Endothelial cell of umbilical vein (primary cell): ENCODE results near the gene WDR74. TPM values are rescaled to one million over a fixed set of nuclear protein-coding genes. Genes with fewer than 3 reads are reported as not detected.

Experiments used
- BruUV-seq: library from RNA; stranded (reverse); fragments of 400-500 nt; replicated peaks from 2 replicates; lab custom pipeline; 2021; lab: Mats Ljungman, UMichigan
- CTCF ChIA-PET: fragments of 300-600, 350-600 bp; sonication (Branson Sonifier 250); formaldehyde crosslinking; loops from one replicate; lab custom pipeline; 2021; ENCODE audit warnings: antibody characterized with exemption, inconsistent platforms; lab: Charles Lee
- POLR2A ChIA-PET: fragments of 300-600, 350-600 bp; sonication (Branson Sonifier 250); formaldehyde crosslinking; loops from one replicate; lab custom pipeline; 2021; ENCODE audit warnings: antibody characterized with exemption, inconsistent platforms; lab: Charles Lee
- DNase-seq: peaks from one replicate; pipeline ENCODE4 v3.0.0-alpha.2; 2011; ENCODE audit warnings: low read depth, low spot score
- FAIRE-seq: peaks from 2 replicates; lab custom pipeline; 2011; peaks lifted over from hg19 to GRCh38; lab: Jason Lieb, UNC
- H2AFZ ChIP-seq: 2 replicates; pipeline ENCODE4 v1.6.0; 2012; ENCODE audit warnings: low read depth, low read length, control low read depth, inconsistent platforms
- H3K27ac ChIP-seq: 2 replicates; pipeline ENCODE4 v1.5.1; 2011; ENCODE audit warnings: low read depth, mild to moderate bottlenecking, control low read depth, low read length, moderate library complexity; ENCODE audit not compliant: insufficient read depth
- H3K27me3 ChIP-seq, 2 experiments: 2 replicates each; pipeline versions ENCODE4 v1.6.0 to v1.6.1; 2011; ENCODE audit warnings: low read length in 2 of 2, mixed read lengths in 1 of 2; ENCODE audit not compliant: control insufficient read depth in 2 of 2, insufficient read depth in 2 of 2
- H3K36me3 ChIP-seq, 2 experiments: 2 replicates in 1 of 2; 3 replicates in 1 of 2; pipeline ENCODE4 v1.5.1; 2011; ENCODE audit warnings: low read length in 2 of 2, mild to moderate bottlenecking in 1 of 2, moderate library complexity in 1 of 2; ENCODE audit not compliant: control insufficient read depth in 2 of 2, insufficient read depth in 2 of 2; ENCODE audit errors: extremely low read depth in 1 of 2
- H3K4me1 ChIP-seq: 3 replicates; pipeline ENCODE4 v1.5.1; 2011; ENCODE audit warnings: mild to moderate bottlenecking, low read length; ENCODE audit not compliant: control insufficient read depth, insufficient read depth; ENCODE audit errors: extremely low read depth
- H3K4me2 ChIP-seq: 2 replicates; pipeline ENCODE4 v1.6.1; 2011; ENCODE audit warnings: low read length, control low read depth, mixed read lengths; ENCODE audit not compliant: insufficient read depth
- H3K4me3 ChIP-seq, 3 experiments: fragments of 200-600 bp in 1 of 3; sonication (generic), shearing (Covaris generic) in 1 of 3; replicated peaks in 1 of 3; 2 replicates each; pipeline ENCODE4 v1.5.1; 2011 to 2016; ENCODE audit warnings: control low read depth in 3 of 3, low read length in 3 of 3, mild to moderate bottlenecking in 2 of 3, inconsistent platforms in 1 of 3, low read depth in 1 of 3, moderate library complexity in 1 of 3; ENCODE audit not compliant: insufficient read depth in 1 of 3
- H3K79me2 ChIP-seq: 2 replicates; pipeline ENCODE4 v1.6.0; 2012; ENCODE audit warnings: low read length, inconsistent platforms; ENCODE audit not compliant: control insufficient read depth, insufficient read depth
- H3K9ac ChIP-seq: replicated peaks from 2 replicates; pipeline ENCODE3; 2011; ENCODE audit warnings: low read length, control low read depth; ENCODE audit not compliant: insufficient read depth; ENCODE audit errors: extremely low read depth
- H3K9me1 ChIP-seq: replicated peaks from 3 replicates; pipeline ENCODE4 v1.6.0; 2011; ENCODE audit warnings: mild to moderate bottlenecking, low read length; ENCODE audit not compliant: control insufficient read depth, insufficient read depth; ENCODE audit errors: extremely low read depth
- H3K9me3 ChIP-seq: replicated peaks from 2 replicates; pipeline ENCODE4 v1.5.1; 2012; ENCODE audit warnings: low read length, inconsistent platforms; ENCODE audit not compliant: control insufficient read depth, insufficient read depth
- H4K20me1 ChIP-seq: replicated peaks from 2 replicates; pipeline ENCODE3; 2011; ENCODE audit warnings: mild to moderate bottlenecking, low read length; ENCODE audit not compliant: control insufficient read depth, insufficient read depth; ENCODE audit errors: extremely low read depth
- FOS ChIP-seq: IDR thresholded peaks from 2 replicates; pipeline ENCODE4 v1.6.1; 2011; ENCODE audit warnings: mild to moderate bottlenecking, low read length, moderate library complexity, borderline replicate concordance; ENCODE audit not compliant: insufficient read depth
- GATA2 ChIP-seq: IDR thresholded peaks from 2 replicates; pipeline ENCODE4 v1.7.0; 2011; ENCODE audit warnings: low read depth, mild to moderate bottlenecking, moderate library complexity, mixed read lengths, low read length; ENCODE audit not compliant: insufficient read length, insufficient read depth
- JUN ChIP-seq: IDR thresholded peaks from 2 replicates; pipeline ENCODE4 v1.6.1; 2011; ENCODE audit warnings: borderline replicate concordance, low read depth; ENCODE audit not compliant: insufficient read length, insufficient read depth
- MAX ChIP-seq: IDR thresholded peaks from 2 replicates; pipeline ENCODE4 v1.6.1; 2011; ENCODE audit not compliant: insufficient read depth, insufficient read length
- POLR2A ChIP-seq: IDR thresholded peaks from 2 replicates; pipeline ENCODE4 v1.6.1; 2012; ENCODE audit warnings: low read depth, mild to moderate bottlenecking, control low read depth, low read length
- POLR2AphosphoS5 ChIP-seq: IDR thresholded peaks from 2 replicates; pipeline ENCODE4 v1.6.1; 2012; ENCODE audit warnings: low read depth, mild to moderate bottlenecking, control low read depth, low read length, moderate library complexity; ENCODE audit not compliant: insufficient read depth
- dilution Hi-C: fragments of 300-500 bp; cut with MboI; formaldehyde crosslinking; loops from one replicate; pipeline ENCODE4 v1.15.0; 2019; ENCODE audit warnings: low sequenced_read_pairs; ENCODE audit not compliant: extremely low pct_ligation_motif_present
- intact Hi-C: fragments of 100-400 bp; cut with micrococcal nuclease; formaldehyde crosslinking; loops from one replicate; pipeline ENCODE4 v1.10.0; 2022
- polyA plus RNA-seq, 4 experiments: library from polyadenylated mRNA; depleted of rRNA in 3 of 4; stranded (reverse) in 3 of 4; unstranded in 1 of 4; fragments of >200 nt; gene quantifications; 2 replicates each; pipeline versions ENCODE4 v1.2.1 to v1.2.3, GENCODE V29; 2011 to 2012; ENCODE audit warnings: missing spikeins in 1 of 4
- total RNA-seq: library from RNA; stranded (reverse); gene quantifications from 2 replicates; pipeline ENCODE4 v1.2.3, GENCODE V29; 2021
- TF ChIP-seq, protein P1 (sequence below), 2 donors: IDR thresholded peaks; 1 replicate in 1 of 2; 2 replicates in 1 of 2; pipeline ENCODE4 v1.5.1; 2011; ENCODE audit warnings: low read length in 2 of 2, mild to moderate bottlenecking in 2 of 2, moderate library complexity in 2 of 2, control low read depth in 1 of 2, inconsistent platforms in 1 of 2, low read depth in 1 of 2; ENCODE audit not compliant: insufficient read depth in 1 of 2; ENCODE audit errors: extremely low read depth in 1 of 2

The WDR74 gene
- total and polyA plus RNA-seq, 2 donors (not counting 3 experiments of a cell fraction or from before 2014, with no cell fraction given): 44.7 to 51.7 TPM

- no peak overlapping the region for H3K9ac ChIP-seq
- peak overlapping the region in 1 of 3 experiments; percentile 94 for H3K4me3 ChIP-seq
- no peaks in the 10 kb centered on the region for H3K9me3 ChIP-seq
- peaks cover 23% of the 10 kb centered on the region for H3K4me1 ChIP-seq
- no TSS peak for BruUV-seq
- POLR2A ChIA-PET: interaction anchor here (9.3 kb wide), 1 partner anchor 12 kb away, joined by 186 read pairs; the partner anchor contains the start of gene WDR74
- DNase-seq: no peak
- FAIRE-seq: no peak
- peaks cover 12 to 29% of the 10 kb centered on the region in 2 experiments for H3K36me3 ChIP-seq
- no peaks in the 10 kb centered on the region for H3K9me1 ChIP-seq
- H3K27ac ChIP-seq: no peak overlapping the region
- intact Hi-C loops: no loop called here
- CTCF ChIA-PET: interaction anchor here (0.9 to 2.3 kb wide), 5 partner anchors 9 to 66 kb away, joined by 3 to 9 read pairs (median 5); no protein-coding TSS in a partner anchor
- no peaks in the 10 kb centered on the region for H3K27me3 ChIP-seq
- H4K20me1 ChIP-seq: peaks cover 10% of the 10 kb centered on the region
- TF ChIP-seq POLR2AphosphoS5: peak; percentile 7
- TF ChIP-seq FOS: no peak
- peak; percentile 45 for TF ChIP-seq POLR2A
- TF ChIP-seq GATA2: no peak
- peaks cover 45% of the 10 kb centered on the region for H3K79me2 ChIP-seq
- H3K4me2 ChIP-seq: peak overlapping the region; percentile 91
- dilution Hi-C loops: no loop called here
- no peak overlapping the region for H2AFZ ChIP-seq
Observed at GRCh38 chr11:62852523-62853188, 13.3 kb upstream of the WDR74 start.

DNA sequence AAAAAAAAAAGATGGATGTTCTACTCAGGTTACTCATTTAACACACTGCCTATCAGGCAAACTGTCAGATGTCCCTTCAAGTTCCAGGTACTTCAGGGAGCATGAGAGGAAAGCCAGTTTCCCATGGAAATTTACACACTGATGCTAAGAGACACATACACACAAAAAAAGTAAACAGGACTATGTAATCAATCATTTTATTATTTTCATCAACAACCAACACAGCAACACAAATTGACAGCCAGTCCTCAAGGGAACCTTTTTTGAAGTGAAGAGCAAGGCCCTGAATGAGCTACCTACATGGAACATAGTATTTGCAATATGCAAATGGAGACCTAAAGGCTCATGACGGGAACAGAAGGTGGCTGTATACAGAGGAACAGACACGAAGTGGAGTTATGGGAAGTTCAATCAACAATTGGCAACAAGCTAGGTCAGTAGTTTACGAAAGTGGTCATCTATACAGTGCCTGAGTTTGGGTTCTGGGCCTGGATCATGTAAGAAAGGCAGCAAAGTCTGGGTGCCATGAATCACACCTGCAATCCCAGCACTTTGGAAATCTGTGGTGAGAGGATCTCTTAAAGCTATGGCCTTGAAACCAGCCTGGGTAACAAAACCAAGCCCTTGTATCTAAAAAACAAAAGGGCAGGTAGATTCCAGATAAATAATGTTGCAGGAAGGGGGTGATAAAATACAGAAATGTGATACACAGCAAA, 12.6 kb upstream of the WDR74 start:
- peaks cover 18% of the 10 kb centered on the region for H3K4me1 ChIP-seq
- peaks cover 10% of the 10 kb centered on the region for H4K20me1 ChIP-seq
- dilution Hi-C loops (no loop called here), intact Hi-C loops (no loop called here)
- H3K27ac ChIP-seq: no peak overlapping the region
- FAIRE-seq (no peak), DNase-seq (no peak)
- peaks cover 38% of the 10 kb centered on the region for H3K79me2 ChIP-seq
- CTCF ChIA-PET: interaction anchor here (0.8 to 1.8 kb wide), 4 partner anchors 10 to 65 kb away, joined by 3 to 5 read pairs (median 4); partner anchors contain the start of gene SLC3A2
- TF ChIP-seq GATA2 (no peak), FOS (no peak), MAX (no peak), POLR2AphosphoS5 (peak; percentile 5), JUN (no peak)
- TF ChIP-seq, protein P1, sequence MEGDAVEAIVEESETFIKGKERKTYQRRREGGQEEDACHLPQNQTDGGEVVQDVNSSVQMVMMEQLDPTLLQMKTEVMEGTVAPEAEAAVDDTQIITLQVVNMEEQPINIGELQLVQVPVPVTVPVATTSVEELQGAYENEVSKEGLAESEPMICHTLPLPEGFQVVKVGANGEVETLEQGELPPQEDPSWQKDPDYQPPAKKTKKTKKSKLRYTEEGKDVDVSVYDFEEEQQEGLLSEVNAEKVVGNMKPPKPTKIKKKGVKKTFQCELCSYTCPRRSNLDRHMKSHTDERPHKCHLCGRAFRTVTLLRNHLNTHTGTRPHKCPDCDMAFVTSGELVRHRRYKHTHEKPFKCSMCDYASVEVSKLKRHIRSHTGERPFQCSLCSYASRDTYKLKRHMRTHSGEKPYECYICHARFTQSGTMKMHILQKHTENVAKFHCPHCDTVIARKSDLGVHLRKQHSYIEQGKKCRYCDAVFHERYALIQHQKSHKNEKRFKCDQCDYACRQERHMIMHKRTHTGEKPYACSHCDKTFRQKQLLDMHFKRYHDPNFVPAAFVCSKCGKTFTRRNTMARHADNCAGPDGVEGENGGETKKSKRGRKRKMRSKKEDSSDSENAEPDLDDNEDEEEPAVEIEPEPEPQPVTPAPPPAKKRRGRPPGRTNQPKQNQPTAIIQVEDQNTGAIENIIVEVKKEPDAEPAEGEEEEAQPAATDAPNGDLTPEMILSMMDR (IDR thresholded peaks at IDR 0.05; ENCODE audit: extremely low read depth in 1 of 2, insufficient read depth in 1 of 2, low read depth in 1 of 2, low read length in 2 of 2): no peak
- H3K9me3 ChIP-seq: no peaks in the 10 kb centered on the region
- peak overlapping the region; percentile 91 for H3K4me2 ChIP-seq
- peaks cover 12 to 29% of the 10 kb centered on the region in 2 experiments for H3K36me3 ChIP-seq
- POLR2A ChIA-PET: interaction anchor here (9.3 kb wide), 1 partner anchor 12 kb away, joined by 186 read pairs; the partner anchor contains the start of gene WDR74
- no peak overlapping the region for H3K9ac ChIP-seq
- H3K27me3 ChIP-seq: no peaks in the 10 kb centered on the region
- H3K9me1 ChIP-seq: no peaks in the 10 kb centered on the region
- BruUV-seq: no TSS peak
- no peak overlapping the region for H3K4me3 ChIP-seq
- no peak overlapping the region for H2AFZ ChIP-seq
